K562 (cell line): ENCODE results near the gene KCNH3. TPM values are rescaled to one million over a fixed set of nuclear protein-coding genes. Genes with fewer than 3 reads are reported as not detected.

ENCODE experiments used
- ATAC-seq: fragments of 200-7000 bp; cut with Tn5 transposase; 3 replicates; pipeline ENCODE4 v1.9.1; 2020; ENCODE audit warnings: moderate library complexity
- BruUV-seq: library from RNA; stranded (reverse); fragments of 400-500 nt; replicated peaks from 2 replicates; lab custom pipeline; 2021; lab: Mats Ljungman, UMichigan
- CTCF ChIA-PET: fragments of 300-600 bp; formaldehyde crosslinking; extraction: SDS; loops from one replicate; lab custom pipeline; 2021; ENCODE audit warnings: low intra/inter-chr PET ratio; lab: Yijun Ruan, JAX
- POLR2A ChIA-PET: fragments of 300-600, 350-650 bp; sonication (Branson Sonifier 250); formaldehyde crosslinking; extraction: SDS; loops from one replicate; lab custom pipeline; 2021; ENCODE audit warnings: antibody characterized with exemption, inconsistent platforms; lab: Yijun Ruan, JAX
- DNase-seq, 4 experiments: peaks; one replicate each; pipeline versions ENCODE4 v3.0.0 to v3.0.0-alpha.2; 2011 to 2018; ENCODE audit warnings: low spot score in 3 of 4, mixed read lengths in 3 of 4; ENCODE audit errors: extremely low read depth in 1 of 4
- FAIRE-seq: peaks from 2 replicates; lab custom pipeline; 2011; peaks lifted over from hg19 to GRCh38; lab: Jason Lieb, UNC
- H2AFZ ChIP-seq: 2 replicates; pipeline ENCODE4 v1.6.0; 2011; ENCODE audit warnings: low read depth, low read length, control low read depth, inconsistent platforms
- H3K27ac ChIP-seq: fragments of 200-600 bp; 3 replicates; pipeline ENCODE4 v1.8.0; 2011; ENCODE audit warnings: low read depth, mild to moderate bottlenecking, control low read depth, inconsistent platforms, low read length, moderate library complexity, mixed read lengths; ENCODE audit errors: extremely low read depth
- H3K27me3 ChIP-seq, 2 experiments: fragments of 300-600 bp in 1 of 2; 2 replicates in 1 of 2; 3 replicates in 1 of 2; pipeline versions ENCODE4 v1.6.0 to v1.8.0; 2011; ENCODE audit warnings: inconsistent platforms in 2 of 2, low read length in 2 of 2, mild to moderate bottlenecking in 1 of 2, mixed read lengths in 1 of 2, moderate library complexity in 1 of 2; ENCODE audit not compliant: control insufficient read depth in 2 of 2, insufficient read depth in 2 of 2
- H3K36me3 ChIP-seq: fragments of 300-600 bp; 3 replicates; pipeline ENCODE4 v1.8.0; 2011; ENCODE audit warnings: mild to moderate bottlenecking, low read length, inconsistent platforms; ENCODE audit not compliant: control insufficient read depth, insufficient read depth
- H3K4me1 ChIP-seq, 2 experiments: fragments of 200-600 bp in 1 of 2; replicated peaks in 1 of 2; 2 replicates in 1 of 2; 3 replicates in 1 of 2; pipeline versions ENCODE4 v1.5.1 to v1.8.0; 2011; ENCODE audit warnings: inconsistent platforms in 2 of 2, low read length in 2 of 2, mild to moderate bottlenecking in 1 of 2, mixed read lengths in 1 of 2, moderate library complexity in 1 of 2; ENCODE audit not compliant: control insufficient read depth in 2 of 2, insufficient read depth in 2 of 2
- H3K4me2 ChIP-seq: 2 replicates; pipeline ENCODE4 v1.6.1; 2011; ENCODE audit warnings: low read length, control low read depth, inconsistent platforms, mixed read lengths; ENCODE audit not compliant: insufficient read depth
- H3K4me3 ChIP-seq: fragments of 200-600 bp; sonication (generic), shearing (Covaris generic); 2 replicates; pipeline ENCODE4 v1.5.1; 2016; ENCODE audit warnings: control low read depth, inconsistent platforms
- H3K79me2 ChIP-seq: fragments of 200-600 bp; 3 replicates; pipeline ENCODE4 v1.8.0; 2011; ENCODE audit warnings: low read length, inconsistent platforms; ENCODE audit not compliant: control insufficient read depth, insufficient read depth
- H3K9ac ChIP-seq, 2 experiments: 2 replicates each; pipeline versions ENCODE4 v1.6.0 to v1.6.1; 2011; ENCODE audit warnings: low read depth in 2 of 2, low read length in 2 of 2, control low read depth in 1 of 2, inconsistent platforms in 1 of 2, mild to moderate bottlenecking in 1 of 2, mixed read lengths in 1 of 2; ENCODE audit not compliant: insufficient read depth in 1 of 2
- H3K9me1 ChIP-seq: one replicate; pipeline ENCODE4 v1.6.0; 2011; ENCODE audit warnings: inconsistent platforms, mild to moderate bottlenecking, low read length, moderate library complexity; ENCODE audit not compliant: control insufficient read depth, insufficient read depth
- H3K9me3 ChIP-seq: replicated peaks from 2 replicates; pipeline ENCODE4 v1.5.1; 2011; ENCODE audit warnings: low read depth, low read length, inconsistent platforms; ENCODE audit not compliant: control insufficient read depth, insufficient read depth
- H4K20me1 ChIP-seq: replicated peaks from 2 replicates; pipeline ENCODE4 v1.6.1; 2011; ENCODE audit warnings: low read length, inconsistent platforms, mixed read lengths; ENCODE audit not compliant: control insufficient read depth, insufficient read depth
- DPF2 ChIP-seq: fragments of 450-650 bp; IDR thresholded peaks from 2 replicates; pipeline ENCODE4 v1.6.1; 2016
- ETV6 ChIP-seq, 3 experiments: fragments of 150-350 bp in 1 of 3; sonication (generic) in 1 of 3; formaldehyde crosslinking in 1 of 3; IDR thresholded peaks; 2 replicates each; pipeline versions ENCODE4 v1.6.1 to v1.8.0; 2014 to 2022; ENCODE audit warnings: borderline replicate concordance in 2 of 3, low read depth in 2 of 3, antibody characterized with exemption in 1 of 3, low read length in 1 of 3, mild to moderate bottlenecking in 1 of 3, missing genetic modification reagents in 1 of 3
- PCBP2 ChIP-seq: fragments of 200-400 bp; formaldehyde crosslinking; IDR thresholded peaks from 2 replicates; pipeline ENCODE4 v1.6.1; 2018; ENCODE audit warnings: low read length, low read depth, mild to moderate bottlenecking, moderate library complexity; ENCODE audit not compliant: poor library complexity, severe bottlenecking
- PHF20 ChIP-seq: fragments of 450-650 bp; IDR thresholded peaks from 2 replicates; pipeline ENCODE4 v1.6.1; 2018; ENCODE audit not compliant: partially characterized antibody
- RBM17 ChIP-seq: fragments of 200-400 bp; formaldehyde crosslinking; IDR thresholded peaks from 2 replicates; pipeline ENCODE4 v1.6.1; 2017; ENCODE audit warnings: low read depth, mild to moderate bottlenecking, low read length, borderline replicate concordance
- ZNF583 ChIP-seq: fragments of 250-450 bp; sonication (Bioruptor Pico); IDR thresholded peaks from 2 replicates; pipeline ENCODE4 v1.4.0; 2020
- ZNF76 ChIP-seq: fragments of 250-450 bp; sonication (Bioruptor Pico); IDR thresholded peaks from 2 replicates; pipeline ENCODE4 v1.4.0; 2020; ENCODE audit warnings: mild to moderate bottlenecking, moderate library complexity, borderline replicate concordance
- WGBS: fragments of 100-300 bp; shearing (Covaris generic); methylation state at CpG from one replicate; pipeline ENCODE4 v1.1.6; 2016; ENCODE audit warnings: low coverage, mixed read lengths; ENCODE audit not compliant: insufficient coverage; ENCODE audit errors: missing lambda C conversion rate; 5-methylcytosine and 5-hydroxymethylcytosine counted together
- in situ Hi-C: fragments of 300-500 bp; cut with MboI; formaldehyde crosslinking; loops from 4 replicates; pipeline ENCODE4 v1.15.0; 2018; ENCODE audit warnings: inconsistent platforms, mixed read lengths
- intact Hi-C: fragments of 100-400 bp; cut with micrococcal nuclease; formaldehyde crosslinking; loops from 2 replicates; pipeline ENCODE4 v1.14.2; 2022
- polyA plus RNA-seq, 8 experiments: library from polyadenylated mRNA; depleted of rRNA in 4 of 8; stranded (reverse) in 5 of 8; unstranded in 3 of 8; fragments of >200 nt; fragmentation: Nextera tagmentation in 2 of 8; fragmentation: Illumina TruSeq in 1 of 8; extraction: Ambion mirVana in 2 of 8; extraction: Trizol in 1 of 8; gene quantifications; 2 replicates each; pipeline versions ENCODE4 v1.2.1 to v1.2.3, GENCODE V29; 2011 to 2014; ENCODE audit warnings: inconsistent platforms in 1 of 8, missing spikeins in 1 of 8
- total RNA-seq, 7 experiments: library from RNA; depleted of rRNA in 6 of 7; stranded (reverse); fragments of >200 nt in 6 of 7; fragmentation: Illumina TruSeq in 2 of 7; extraction: Trizol in 2 of 7; gene quantifications; 2 replicates each; pipeline versions ENCODE4 v1.2.1 to v1.2.3, GENCODE V29; 2011 to 2021; ENCODE audit warnings: low replicate concordance in 1 of 7
- TF ChIP-seq, protein P1 (sequence below): sonication (generic); formaldehyde crosslinking; IDR thresholded peaks from 2 replicates; pipeline ENCODE4 v1.4.0; 2020; ENCODE audit warnings: mild to moderate bottlenecking, missing genetic modification reagents
- TF ChIP-seq, protein P2 (sequence below): sonication (generic); formaldehyde crosslinking; IDR thresholded peaks from 2 replicates; pipeline ENCODE4 v1.8.0; 2022; ENCODE audit warnings: mild to moderate bottlenecking, low read depth, missing genetic modification reagents
- TF ChIP-seq, protein P3 (sequence below): sonication (generic); formaldehyde crosslinking; IDR thresholded peaks from 2 replicates; pipeline ENCODE4 v1.8.0; 2022; ENCODE audit warnings: mild to moderate bottlenecking, missing genetic modification reagents
- TF ChIP-seq, protein P4 (sequence below): fragments of 450-650 bp; formaldehyde crosslinking; IDR thresholded peaks from 2 replicates; pipeline ENCODE4 v1.4.0; 2020; ENCODE audit warnings: mild to moderate bottlenecking, moderate library complexity

KCNH3 gene
- total and polyA plus RNA-seq, 9 of the 15 experiments (the other 6 are each of a cell fraction or from before 2014, with no cell fraction given): 0.01 to 0.09 TPM; not detected in 7

GRCh38 chr12:49501895-49502294 lies 36.9 kb upstream of the KCNH3 start (continued):
- TF ChIP-seq PCBP2: no peak

- no peak overlapping the region for H2AFZ ChIP-seq
- ChIA-PET POLR2A (interaction anchor here (0.6 to 0.9 kb wide), 2 partner anchors 43 to 136 kb away, joined by 3 to 4 read pairs; no protein-coding TSS in a partner anchor), CTCF (no interaction called here)
- intact Hi-C loops (no loop called here), in situ Hi-C loops (no loop called here)
- no peak for DNase-seq
- no peak for ATAC-seq
- no peak overlapping the region for H3K4me3 ChIP-seq
- H3K27me3 ChIP-seq: no peaks in the 10 kb centered on the region
- H3K36me3 ChIP-seq: peaks cover 7% of the 10 kb centered on the region; the same call in 2 of the 3 replicates
- no peak overlapping the region for H3K27ac ChIP-seq
- H3K9me3 ChIP-seq: no peaks in the 10 kb centered on the region; the same call in 1 of the 2 replicates
- no TSS peak for BruUV-seq
- no peak overlapping the region for H3K9ac ChIP-seq
- H3K4me1 ChIP-seq: no peaks in the 10 kb centered on the region
- no peaks in the 10 kb centered on the region for H4K20me1 ChIP-seq
- no peaks in the 10 kb centered on the region for H3K9me1 ChIP-seq
- FAIRE-seq: no peak
- 100% methylated on average over 1 of the region's 1 CpG for WGBS
- no peak overlapping the region for H3K4me2 ChIP-seq
- H3K79me2 ChIP-seq: no peaks in the 10 kb centered on the region
- TF ChIP-seq, protein P1, sequence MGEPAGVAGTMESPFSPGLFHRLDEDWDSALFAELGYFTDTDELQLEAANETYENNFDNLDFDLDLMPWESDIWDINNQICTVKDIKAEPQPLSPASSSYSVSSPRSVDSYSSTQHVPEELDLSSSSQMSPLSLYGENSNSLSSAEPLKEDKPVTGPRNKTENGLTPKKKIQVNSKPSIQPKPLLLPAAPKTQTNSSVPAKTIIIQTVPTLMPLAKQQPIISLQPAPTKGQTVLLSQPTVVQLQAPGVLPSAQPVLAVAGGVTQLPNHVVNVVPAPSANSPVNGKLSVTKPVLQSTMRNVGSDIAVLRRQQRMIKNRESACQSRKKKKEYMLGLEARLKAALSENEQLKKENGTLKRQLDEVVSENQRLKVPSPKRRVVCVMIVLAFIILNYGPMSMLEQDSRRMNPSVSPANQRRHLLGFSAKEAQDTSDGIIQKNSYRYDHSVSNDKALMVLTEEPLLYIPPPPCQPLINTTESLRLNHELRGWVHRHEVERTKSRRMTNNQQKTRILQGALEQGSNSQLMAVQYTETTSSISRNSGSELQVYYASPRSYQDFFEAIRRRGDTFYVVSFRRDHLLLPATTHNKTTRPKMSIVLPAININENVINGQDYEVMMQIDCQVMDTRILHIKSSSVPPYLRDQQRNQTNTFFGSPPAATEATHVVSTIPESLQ (CRISPR knock-in tag): no peak
- no peak for TF ChIP-seq ZNF583
- TF ChIP-seq, protein P2, sequence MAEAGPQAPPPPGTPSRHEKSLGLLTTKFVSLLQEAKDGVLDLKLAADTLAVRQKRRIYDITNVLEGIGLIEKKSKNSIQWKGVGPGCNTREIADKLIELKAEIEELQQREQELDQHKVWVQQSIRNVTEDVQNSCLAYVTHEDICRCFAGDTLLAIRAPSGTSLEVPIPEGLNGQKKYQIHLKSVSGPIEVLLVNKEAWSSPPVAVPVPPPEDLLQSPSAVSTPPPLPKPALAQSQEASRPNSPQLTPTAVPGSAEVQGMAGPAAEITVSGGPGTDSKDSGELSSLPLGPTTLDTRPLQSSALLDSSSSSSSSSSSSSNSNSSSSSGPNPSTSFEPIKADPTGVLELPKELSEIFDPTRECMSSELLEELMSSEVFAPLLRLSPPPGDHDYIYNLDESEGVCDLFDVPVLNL: no peak
- no peak for TF ChIP-seq RBM17
- TF ChIP-seq, protein P3, sequence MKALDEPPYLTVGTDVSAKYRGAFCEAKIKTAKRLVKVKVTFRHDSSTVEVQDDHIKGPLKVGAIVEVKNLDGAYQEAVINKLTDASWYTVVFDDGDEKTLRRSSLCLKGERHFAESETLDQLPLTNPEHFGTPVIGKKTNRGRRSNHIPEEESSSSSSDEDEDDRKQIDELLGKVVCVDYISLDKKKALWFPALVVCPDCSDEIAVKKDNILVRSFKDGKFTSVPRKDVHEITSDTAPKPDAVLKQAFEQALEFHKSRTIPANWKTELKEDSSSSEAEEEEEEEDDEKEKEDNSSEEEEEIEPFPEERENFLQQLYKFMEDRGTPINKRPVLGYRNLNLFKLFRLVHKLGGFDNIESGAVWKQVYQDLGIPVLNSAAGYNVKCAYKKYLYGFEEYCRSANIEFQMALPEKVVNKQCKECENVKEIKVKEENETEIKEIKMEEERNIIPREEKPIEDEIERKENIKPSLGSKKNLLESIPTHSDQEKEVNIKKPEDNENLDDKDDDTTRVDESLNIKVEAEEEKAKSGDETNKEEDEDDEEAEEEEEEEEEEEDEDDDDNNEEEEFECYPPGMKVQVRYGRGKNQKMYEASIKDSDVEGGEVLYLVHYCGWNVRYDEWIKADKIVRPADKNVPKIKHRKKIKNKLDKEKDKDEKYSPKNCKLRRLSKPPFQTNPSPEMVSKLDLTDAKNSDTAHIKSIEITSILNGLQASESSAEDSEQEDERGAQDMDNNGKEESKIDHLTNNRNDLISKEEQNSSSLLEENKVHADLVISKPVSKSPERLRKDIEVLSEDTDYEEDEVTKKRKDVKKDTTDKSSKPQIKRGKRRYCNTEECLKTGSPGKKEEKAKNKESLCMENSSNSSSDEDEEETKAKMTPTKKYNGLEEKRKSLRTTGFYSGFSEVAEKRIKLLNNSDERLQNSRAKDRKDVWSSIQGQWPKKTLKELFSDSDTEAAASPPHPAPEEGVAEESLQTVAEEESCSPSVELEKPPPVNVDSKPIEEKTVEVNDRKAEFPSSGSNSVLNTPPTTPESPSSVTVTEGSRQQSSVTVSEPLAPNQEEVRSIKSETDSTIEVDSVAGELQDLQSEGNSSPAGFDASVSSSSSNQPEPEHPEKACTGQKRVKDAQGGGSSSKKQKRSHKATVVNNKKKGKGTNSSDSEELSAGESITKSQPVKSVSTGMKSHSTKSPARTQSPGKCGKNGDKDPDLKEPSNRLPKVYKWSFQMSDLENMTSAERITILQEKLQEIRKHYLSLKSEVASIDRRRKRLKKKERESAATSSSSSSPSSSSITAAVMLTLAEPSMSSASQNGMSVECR (CRISPR knock-in tag): no peak
- TF ChIP-seq ZNF76 (CRISPR knock-in tag): no peak
- TF ChIP-seq, protein P4, sequence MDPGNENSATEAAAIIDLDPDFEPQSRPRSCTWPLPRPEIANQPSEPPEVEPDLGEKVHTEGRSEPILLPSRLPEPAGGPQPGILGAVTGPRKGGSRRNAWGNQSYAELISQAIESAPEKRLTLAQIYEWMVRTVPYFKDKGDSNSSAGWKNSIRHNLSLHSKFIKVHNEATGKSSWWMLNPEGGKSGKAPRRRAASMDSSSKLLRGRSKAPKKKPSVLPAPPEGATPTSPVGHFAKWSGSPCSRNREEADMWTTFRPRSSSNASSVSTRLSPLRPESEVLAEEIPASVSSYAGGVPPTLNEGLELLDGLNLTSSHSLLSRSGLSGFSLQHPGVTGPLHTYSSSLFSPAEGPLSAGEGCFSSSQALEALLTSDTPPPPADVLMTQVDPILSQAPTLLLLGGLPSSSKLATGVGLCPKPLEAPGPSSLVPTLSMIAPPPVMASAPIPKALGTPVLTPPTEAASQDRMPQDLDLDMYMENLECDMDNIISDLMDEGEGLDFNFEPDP (CRISPR knock-in tag): no peak
- TF ChIP-seq DPF2: no peak
- TF ChIP-seq PHF20: no peak
- TF ChIP-seq ETV6 (IDR thresholded peaks at IDR 0.05; ENCODE audit: borderline replicate concordance in 1 of 2, low read depth in 2 of 2, low read length in 1 of 2): no peak
- TF ChIP-seq ETV6 (CRISPR knock-in tag; IDR thresholded peaks at IDR 0.05; ENCODE audit: borderline replicate concordance): no peak
These were observed 36.2 kb upstream of the KCNH3 start for GRCh38 chr12:49502590-49502989.
